Measurements from ENCODE around the gene AGO3.
A peak's percentile ranks its signal among the peaks of the same experiment; 100 is the strongest.

Gene AGO3

GRCh38 chr1:36084497-36085115, 153.7 kb downstream of the AGO3 start:
- H3K27ac ChIP-seq, result no peak overlapping the region
- TF ChIP-seq CTCF (conservative IDR thresholded peaks at IDR 0.05), result no peak
- TF ChIP-seq ZFX (IDR thresholded peaks at IDR 0.05), result no peak

DNA sequence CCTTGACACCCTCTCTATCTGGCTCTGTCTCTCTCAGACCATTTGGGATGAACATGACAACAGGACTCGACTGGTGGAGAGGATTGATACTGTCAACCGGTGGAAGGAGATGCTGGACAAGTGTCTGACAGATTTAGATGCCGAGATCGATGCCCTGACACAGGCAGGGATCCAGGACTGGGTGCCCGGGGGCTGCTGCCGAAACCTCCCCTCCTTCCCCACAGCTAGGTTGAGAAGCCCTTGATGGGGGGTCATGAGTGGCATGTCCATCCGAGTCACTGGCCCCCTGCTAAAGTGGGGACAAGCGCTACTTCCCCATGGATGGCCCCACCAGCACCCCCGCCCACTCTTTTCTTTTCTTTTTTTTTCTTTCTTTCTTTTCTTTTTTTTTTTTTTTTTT, 154.2 kb downstream of the AGO3 start:
- no peak overlapping the region for H3K27ac ChIP-seq
- TF ChIP-seq ZFX (IDR thresholded peaks at IDR 0.05), result no peak
- TF ChIP-seq CTCF (conservative IDR thresholded peaks at IDR 0.05), result no peak

DNA sequence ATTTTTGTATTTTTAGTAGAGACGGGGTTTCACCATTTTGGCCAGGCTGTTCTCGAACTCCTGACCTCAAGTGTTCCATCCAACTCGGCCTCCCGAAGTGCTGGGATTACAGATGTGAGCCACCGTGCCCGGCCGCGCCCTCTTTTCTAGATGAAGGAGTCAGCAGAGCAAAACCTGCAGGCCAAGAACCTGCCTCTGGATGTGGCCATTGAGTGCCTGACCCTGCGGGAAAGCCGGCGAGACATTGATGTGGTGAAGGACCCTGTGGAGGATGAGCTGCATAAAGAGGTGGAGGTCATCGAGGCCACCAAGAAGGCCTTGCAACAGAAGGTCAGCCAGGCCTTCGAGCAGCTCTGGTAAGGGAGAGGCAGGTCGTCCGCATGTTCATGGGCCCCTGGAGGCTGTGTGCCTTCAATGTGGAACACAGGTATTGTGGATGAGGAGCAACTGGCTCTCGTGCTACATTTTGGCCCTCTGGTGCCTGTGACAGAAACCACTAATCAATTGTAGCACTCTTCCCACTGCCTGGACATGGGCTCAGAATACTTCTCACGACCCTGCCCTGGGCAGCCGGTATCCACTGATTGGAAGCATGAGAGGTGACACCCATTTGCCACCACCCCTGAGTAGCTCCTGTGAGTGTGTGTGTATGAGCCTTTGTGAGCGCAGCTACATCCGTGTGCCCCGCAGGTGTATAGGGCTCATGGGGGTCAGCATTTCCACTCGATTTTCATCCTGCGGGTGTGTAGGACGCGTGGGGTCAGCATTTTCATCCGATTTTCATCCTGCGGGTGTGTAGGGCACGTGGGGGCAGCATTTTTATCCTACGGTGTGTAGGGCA, 155.0 kb downstream of the AGO3 start:
- TF ChIP-seq CTCF (conservative IDR thresholded peaks at IDR 0.05) (no peak), ZFX (IDR thresholded peaks at IDR 0.05) (no peak)
- H3K27ac ChIP-seq, result no peak overlapping the region

- H3K27ac ChIP-seq, result no peak overlapping the region
- no peak for TF ChIP-seq ZFX (IDR thresholded peaks at IDR 0.05)
- TF ChIP-seq CTCF (conservative IDR thresholded peaks at IDR 0.05), result no peak
Observed at GRCh38 chr1:36086529-36087232, 155.8 kb downstream of the AGO3 start.

DNA sequence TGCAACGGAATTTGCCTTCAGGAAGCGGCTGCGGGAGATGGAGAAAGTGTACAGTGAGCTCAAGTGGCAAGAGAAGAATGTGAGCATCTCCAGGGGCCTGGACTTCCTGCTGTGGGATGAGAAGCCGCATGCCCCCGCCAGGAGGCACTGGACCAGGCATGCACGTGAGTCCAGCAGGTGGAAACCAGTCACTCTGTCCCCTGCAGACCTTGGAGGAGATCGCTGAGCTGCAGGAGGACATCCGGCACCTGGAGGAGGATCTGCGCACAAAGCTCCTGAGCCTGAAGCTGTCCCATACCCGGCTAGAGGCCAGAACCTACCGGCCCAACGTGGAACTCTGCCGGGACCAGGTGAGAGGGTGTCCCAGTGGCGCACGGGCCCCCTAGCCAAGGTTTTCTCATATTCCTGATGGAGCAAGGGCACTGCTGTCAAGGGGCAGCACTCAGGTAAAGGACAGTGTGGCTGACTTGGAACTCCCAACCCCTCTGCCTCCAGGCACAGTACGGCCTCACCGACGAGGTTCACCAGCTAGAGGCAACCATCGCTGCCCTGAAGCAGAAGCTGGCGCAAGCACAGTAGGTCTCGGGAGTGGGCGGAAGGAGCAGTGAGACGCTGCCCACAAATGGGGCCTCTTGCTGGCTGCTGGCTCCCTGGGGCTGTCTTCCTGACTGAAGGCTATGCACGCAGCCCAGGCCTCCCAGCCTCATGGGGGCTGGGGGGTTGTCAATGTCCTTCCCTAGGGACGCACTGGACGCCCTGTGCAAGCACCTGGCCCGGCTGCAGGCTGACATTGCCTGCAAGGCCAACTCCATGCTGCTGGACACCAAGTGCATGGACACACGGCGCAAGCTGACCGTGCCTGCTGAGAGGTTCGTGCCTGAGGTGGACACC, 156.6 kb downstream of the AGO3 start:
- TF ChIP-seq CTCF (conservative IDR thresholded peaks at IDR 0.05) (no peak), ZFX (IDR thresholded peaks at IDR 0.05) (no peak)
- H3K27ac ChIP-seq, result peak overlapping the region; percentile 78; the same call in 1 of the 2 replicates

DNA sequence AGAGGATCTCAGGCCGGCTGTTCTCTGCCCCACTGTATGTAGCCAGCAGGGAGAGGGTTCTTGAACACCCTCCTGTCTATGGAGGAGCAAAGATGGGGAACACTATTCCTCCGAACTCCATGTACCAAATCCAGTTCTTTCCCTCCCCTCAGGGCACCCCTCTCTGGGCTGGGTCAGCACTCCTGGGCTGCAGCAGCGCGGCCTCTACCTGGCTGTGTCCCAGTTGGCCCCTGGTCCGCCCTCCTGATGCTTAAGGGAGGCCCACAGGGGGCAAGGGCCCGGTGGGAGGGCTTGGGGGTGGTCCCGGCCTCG, 157.3 kb downstream of the AGO3 start:
- TF ChIP-seq CTCF (conservative IDR thresholded peaks at IDR 0.05) (0 out of 2 replicates have a peak, but pooled peaks have one; percentile 46), ZFX (IDR thresholded peaks at IDR 0.05) (no peak)
- peak overlapping the region; percentile 78 for H3K27ac ChIP-seq
